ENCODE results near the gene OTX1. TPM values are rescaled to one million over a fixed set of nuclear protein-coding genes. Genes with fewer than 3 reads are reported as not detected.
A peak's percentile ranks its signal among the peaks of the same experiment; 100 is the strongest.
"Not testable (repeated sequence)": the region's sequence is repeated elsewhere in the genome, so short reads cannot be mapped to it uniquely, and the experiment has no call there.

Gene OTX1
- total RNA-seq, 1 experiment from 2014 or later: 13.1 TPM

DNA sequence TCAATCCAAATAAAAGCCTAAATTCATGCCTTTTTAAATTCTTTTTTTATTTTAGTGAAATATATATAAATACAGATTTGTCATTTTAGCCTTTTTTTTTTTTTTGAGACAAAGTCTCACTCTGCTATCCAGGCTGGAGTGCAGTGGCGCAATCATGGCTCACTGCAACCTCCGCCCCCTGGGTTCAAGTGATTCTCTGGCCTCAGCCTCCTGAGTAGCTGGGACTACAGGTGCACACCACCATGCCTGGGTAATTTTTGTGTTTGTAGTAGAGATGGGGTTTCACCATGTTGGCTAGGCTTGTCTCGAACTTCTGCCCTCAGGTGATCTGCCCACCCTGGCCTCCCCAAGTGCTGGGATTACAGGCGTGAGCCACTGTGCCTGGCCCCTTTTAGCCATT, 23.8 kb downstream of the OTX1 start:
- H4K20me1 ChIP-seq (ENCODE audit: insufficient read depth); ATAC-seq; H3K9me3 ChIP-seq (ENCODE audit: control insufficient read depth in 1 of 2, insufficient read depth in 1 of 2, low read depth in 1 of 2, low read length in 2 of 2); H3K9ac ChIP-seq (ENCODE audit: low read length); H3K4me2 ChIP-seq (ENCODE audit: low read length); H3K4me1 ChIP-seq (ENCODE audit: control insufficient read depth in 1 of 2, insufficient read depth in 2 of 2, low read length in 2 of 2); CTCF ChIA-PET; H3K4me3 ChIP-seq (replicated peaks in 1 of 2; ENCODE audit: low read depth in 1 of 2, low read length in 2 of 2); RAD21 ChIA-PET (ENCODE audit: low non-redundant PET in 1 of 2, low total read pairs in 2 of 2, uncharacterized antibody in 2 of 2, unreplicated experiment in 2 of 2); H3K9me2 ChIP-seq (ENCODE audit: insufficient read depth); POLR2A ChIA-PET; H2AFZ ChIP-seq (ENCODE audit: low read depth, low read length, poor library complexity, severe bottlenecking); BruUV-seq (replicated peaks); H3K79me2 ChIP-seq (ENCODE audit: insufficient read depth, low read length); DNase-seq (ENCODE audit: low read depth, low spot score); H3K27me3 ChIP-seq (ENCODE audit: insufficient read depth, low read length); H3K36me3 ChIP-seq (ENCODE audit: control insufficient read depth in 1 of 2, insufficient read depth in 2 of 2, low read length in 2 of 2); H3K27ac ChIP-seq (ENCODE audit: low read depth, low read length): not testable (repeated sequence)
- intact Hi-C loops (cut with micrococcal nuclease): loop anchor here (10.0 kb wide), 1 partner anchor 410 kb away; no protein-coding TSS in a partner anchor

DNA sequence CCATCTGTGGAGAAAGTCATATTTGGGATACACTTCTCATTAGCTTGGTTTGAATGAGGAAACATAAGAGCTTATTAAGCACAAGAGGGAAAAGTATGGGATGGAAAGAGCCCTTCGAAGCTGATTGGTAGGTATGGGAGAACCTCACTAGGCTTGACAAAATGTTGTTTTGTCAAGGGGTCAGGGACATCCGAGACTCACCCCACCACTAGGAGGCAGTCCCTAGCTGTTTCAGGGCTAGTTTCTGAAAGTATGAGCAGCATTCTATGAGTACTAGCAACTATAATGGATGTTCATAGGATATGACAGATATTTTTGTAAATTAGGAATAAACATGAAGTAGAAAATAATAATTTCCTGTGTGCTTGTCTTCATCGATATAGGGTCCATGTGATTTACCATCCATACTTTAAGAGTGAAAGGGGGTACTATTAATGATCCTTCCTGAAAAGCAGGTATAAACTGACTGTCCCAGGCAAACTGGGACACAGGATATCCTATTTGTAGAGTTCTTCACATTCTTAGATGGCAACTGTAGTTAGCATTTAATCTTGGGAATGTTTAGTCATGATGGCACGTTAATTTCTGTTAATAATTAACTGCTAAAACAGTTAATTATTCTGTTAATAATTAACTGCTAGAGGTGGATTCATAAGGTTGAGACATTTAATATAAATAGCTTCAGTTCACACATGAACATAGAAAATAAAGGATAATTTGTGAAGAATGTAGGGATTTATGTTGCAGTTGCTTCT, 28.4 kb downstream of the OTX1 start:
- no peak overlapping the region for H3K4me2 ChIP-seq (ENCODE audit: low read length)
- CTCF ChIA-PET: interaction anchor here (0.7 to 2.1 kb wide), 6 partner anchors 14 to 782 kb away, joined by 3 to 7 read pairs (median 3); no protein-coding TSS in a partner anchor
- peak overlapping the region; percentile 60 for H2AFZ ChIP-seq (ENCODE audit: low read depth, low read length, poor library complexity, severe bottlenecking)
- TF ChIP-seq RAD21 (IDR thresholded peaks at IDR 0.05; ENCODE audit: low read depth) (peak; percentile 70), ZFX (IDR thresholded peaks at IDR 0.05) (no peak), SP1 (IDR thresholded peaks at IDR 0.05; ENCODE audit: low read depth) (no peak)
- TF ChIP-seq, protein P1, sequence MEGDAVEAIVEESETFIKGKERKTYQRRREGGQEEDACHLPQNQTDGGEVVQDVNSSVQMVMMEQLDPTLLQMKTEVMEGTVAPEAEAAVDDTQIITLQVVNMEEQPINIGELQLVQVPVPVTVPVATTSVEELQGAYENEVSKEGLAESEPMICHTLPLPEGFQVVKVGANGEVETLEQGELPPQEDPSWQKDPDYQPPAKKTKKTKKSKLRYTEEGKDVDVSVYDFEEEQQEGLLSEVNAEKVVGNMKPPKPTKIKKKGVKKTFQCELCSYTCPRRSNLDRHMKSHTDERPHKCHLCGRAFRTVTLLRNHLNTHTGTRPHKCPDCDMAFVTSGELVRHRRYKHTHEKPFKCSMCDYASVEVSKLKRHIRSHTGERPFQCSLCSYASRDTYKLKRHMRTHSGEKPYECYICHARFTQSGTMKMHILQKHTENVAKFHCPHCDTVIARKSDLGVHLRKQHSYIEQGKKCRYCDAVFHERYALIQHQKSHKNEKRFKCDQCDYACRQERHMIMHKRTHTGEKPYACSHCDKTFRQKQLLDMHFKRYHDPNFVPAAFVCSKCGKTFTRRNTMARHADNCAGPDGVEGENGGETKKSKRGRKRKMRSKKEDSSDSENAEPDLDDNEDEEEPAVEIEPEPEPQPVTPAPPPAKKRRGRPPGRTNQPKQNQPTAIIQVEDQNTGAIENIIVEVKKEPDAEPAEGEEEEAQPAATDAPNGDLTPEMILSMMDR (IDR thresholded peaks at IDR 0.05 in 2 of 3, conservative IDR thresholded peaks at IDR 0.05 in 1 of 3; ENCODE audit: borderline replicate concordance in 1 of 3, insufficient read depth in 1 of 3, low read depth in 2 of 3, low read length in 2 of 3): peak; percentile 31 to 74 (median 73); a peak in 4 of 6 replicates
- POLR2A ChIA-PET: no interaction called here
- no peak overlapping the region for H3K4me3 ChIP-seq (replicated peaks in 1 of 2; ENCODE audit: low read depth in 1 of 2, low read length in 2 of 2)
- no peak overlapping the region for H3K9ac ChIP-seq (ENCODE audit: low read length)
- H3K9me2 ChIP-seq (ENCODE audit: insufficient read depth): no peaks in the 10 kb centered on the region
- RAD21 ChIA-PET (ENCODE audit: low non-redundant PET in 1 of 2, low total read pairs in 2 of 2, uncharacterized antibody in 2 of 2, unreplicated experiment in 2 of 2): no interaction called here
- no peaks in the 10 kb centered on the region for H3K36me3 ChIP-seq (ENCODE audit: control insufficient read depth in 1 of 2, insufficient read depth in 2 of 2, low read length in 2 of 2)
- DNase-seq (ENCODE audit: low read depth, low spot score) (peak; percentile 23), ATAC-seq (peak; percentile 89)
- intact Hi-C loops (cut with micrococcal nuclease): loop anchor here (10.0 kb wide), 1 partner anchor 406 kb away; no protein-coding TSS in a partner anchor
- H3K4me1 ChIP-seq (ENCODE audit: control insufficient read depth in 1 of 2, insufficient read depth in 2 of 2, low read length in 2 of 2): no peaks in the 10 kb centered on the region
- no peak overlapping the region for H3K27ac ChIP-seq (ENCODE audit: low read depth, low read length)
- H3K9me3 ChIP-seq (ENCODE audit: control insufficient read depth in 1 of 2, insufficient read depth in 1 of 2, low read depth in 1 of 2, low read length in 2 of 2): no peaks in the 10 kb centered on the region
- BruUV-seq (replicated peaks): no TSS peak
- H3K79me2 ChIP-seq (ENCODE audit: insufficient read depth, low read length): no peaks in the 10 kb centered on the region
- H4K20me1 ChIP-seq (ENCODE audit: insufficient read depth): no peaks in the 10 kb centered on the region
- no peaks in the 10 kb centered on the region for H3K27me3 ChIP-seq (ENCODE audit: insufficient read depth, low read length)
